Astrocyte of the hippocampus (primary cell): Measurements from ENCODE around the gene FUT9.
"Not testable (repeated sequence)": the region's sequence is repeated elsewhere in the genome, so short reads cannot be mapped to it uniquely, and the experiment has no call there.

Source experiments
- DNase-seq: peaks from one replicate; pipeline ENCODE4 v3.0.0; 2011; ENCODE audit warnings: low read depth, low spot score

Gene FUT9

DNA sequence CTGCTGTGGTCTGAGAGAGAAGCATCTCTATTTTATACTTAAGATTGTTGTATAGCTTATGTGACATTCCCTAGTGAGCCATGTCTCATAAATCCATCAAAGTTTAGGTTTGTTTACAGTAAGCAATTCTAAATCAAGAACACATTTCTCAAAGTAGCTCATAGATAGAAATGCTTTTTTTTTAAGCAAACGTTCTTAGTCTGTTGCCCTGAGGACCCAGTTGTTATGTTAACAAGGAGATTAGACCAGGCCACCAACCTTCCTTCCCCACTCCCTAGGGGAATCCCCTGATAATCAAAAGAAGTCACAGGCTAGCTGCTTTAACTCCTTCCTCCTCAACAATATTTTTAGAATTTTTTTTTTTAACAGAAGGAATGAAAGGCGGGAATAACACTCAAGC, 169.0 kb downstream of the FUT9 start:
- no peak for DNase-seq

DNA sequence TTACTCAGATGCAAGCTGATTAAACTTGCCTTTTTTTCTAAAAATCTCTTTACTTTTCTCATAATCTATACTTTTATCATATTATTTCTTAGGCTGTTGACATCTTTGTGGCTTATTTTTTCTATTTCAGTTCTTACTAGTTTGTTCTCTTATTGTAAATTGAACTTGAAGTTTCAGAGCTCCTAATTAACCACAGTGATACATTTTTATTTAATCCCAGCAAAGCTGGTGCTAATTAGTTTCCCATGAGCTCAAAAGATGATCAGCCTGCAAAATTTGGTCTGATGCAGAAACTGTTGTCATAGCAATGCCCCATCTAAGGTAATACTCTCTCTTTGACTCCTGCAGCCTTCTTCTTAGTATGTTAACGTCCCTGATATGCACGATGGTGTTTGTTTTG, 170.3 kb downstream of the FUT9 start:
- DNase-seq: no peak

DNA sequence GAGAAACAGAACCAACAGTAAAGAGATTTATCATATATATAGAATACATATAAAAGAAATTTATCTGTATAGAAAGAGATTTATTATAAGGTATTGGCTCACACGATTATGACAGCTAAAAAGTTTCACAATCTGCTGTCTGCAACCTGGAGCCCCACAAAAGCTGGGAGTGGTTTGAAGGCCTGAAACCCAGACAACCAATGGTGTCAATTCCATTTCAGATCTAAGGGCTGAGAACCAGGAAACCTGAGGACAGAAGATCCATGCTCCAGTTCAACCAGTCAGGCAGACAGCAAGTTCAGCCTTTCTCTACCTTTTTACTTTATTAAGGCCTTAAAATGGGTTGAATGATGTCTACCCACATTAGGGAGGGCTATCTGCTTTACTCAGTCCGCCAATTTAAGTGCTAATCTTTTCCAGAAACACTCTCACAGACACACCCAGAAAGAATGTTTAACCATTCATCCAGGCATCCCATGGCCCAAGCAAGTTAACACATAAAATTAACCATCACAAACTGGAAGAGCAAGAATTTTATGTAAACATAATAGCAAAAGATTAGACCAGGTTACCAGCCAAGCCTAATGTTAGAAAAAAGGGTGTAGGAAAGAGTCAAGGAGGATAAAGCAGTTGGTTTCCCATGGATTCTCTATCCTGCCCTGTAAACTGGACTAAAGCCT, 170.9 kb downstream of the FUT9 start:
- DNase-seq: no peak

DNA sequence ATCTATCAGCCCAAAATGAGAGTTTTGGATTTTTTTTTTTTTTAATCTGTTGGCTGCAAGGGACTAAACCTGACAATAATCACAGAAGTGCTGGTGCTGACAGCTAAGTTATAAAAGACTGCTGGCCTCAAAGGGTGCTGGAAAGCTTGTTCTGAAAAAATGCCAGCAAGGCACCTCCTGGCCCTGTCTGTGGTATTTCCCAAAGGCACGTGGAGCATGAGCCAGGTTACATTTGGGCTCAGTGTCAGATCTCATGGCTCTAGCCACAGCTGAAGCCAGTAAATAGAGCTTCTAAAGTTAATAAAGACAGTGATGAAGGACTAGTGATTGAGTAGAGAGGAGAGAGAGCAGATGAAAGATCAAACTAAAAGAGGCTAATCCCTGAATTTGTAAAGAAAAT, 178.9 kb downstream of the FUT9 start:
- DNase-seq: peak; percentile 10

DNA sequence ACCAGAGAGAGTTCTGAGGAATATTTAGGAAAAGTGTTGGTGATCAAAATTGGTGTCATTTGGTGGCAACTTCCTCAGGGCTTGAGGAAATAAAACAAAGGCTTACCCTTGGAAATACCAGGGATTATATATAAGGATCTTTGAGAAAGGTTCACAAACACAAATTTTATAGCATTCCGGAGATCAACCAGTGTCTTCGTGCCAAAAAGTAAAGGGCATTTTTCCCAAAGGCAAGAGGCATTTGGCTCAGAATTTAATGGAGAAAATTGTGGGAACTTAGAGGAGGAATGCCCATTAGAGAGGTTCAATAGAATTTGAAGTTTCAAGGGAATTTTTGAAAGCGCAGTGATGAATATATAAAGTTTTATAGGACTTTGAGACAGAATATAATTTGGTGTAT, 179.5 kb downstream of the FUT9 start:
- no peak for DNase-seq

DNA sequence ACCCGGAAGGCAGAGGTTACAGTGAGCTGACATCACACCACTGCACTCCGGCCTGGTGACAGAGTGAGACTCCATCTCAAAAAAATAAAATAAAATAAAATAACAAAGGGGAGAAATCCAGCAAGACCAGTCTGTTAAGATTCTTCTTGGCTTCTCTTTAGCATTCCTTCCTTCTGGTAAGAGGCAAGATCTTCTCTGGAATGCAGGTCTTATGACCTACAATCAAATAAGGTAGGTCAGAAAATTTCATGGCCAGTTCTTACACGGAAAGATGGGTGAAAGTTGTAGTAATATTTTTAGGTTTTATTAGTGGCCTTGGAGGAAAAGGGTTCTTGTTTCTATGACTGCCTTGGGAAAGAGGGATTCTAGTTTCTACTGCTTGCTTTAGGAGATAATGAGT, 180.9 kb downstream of the FUT9 start:
- DNase-seq: no peak

DNA sequence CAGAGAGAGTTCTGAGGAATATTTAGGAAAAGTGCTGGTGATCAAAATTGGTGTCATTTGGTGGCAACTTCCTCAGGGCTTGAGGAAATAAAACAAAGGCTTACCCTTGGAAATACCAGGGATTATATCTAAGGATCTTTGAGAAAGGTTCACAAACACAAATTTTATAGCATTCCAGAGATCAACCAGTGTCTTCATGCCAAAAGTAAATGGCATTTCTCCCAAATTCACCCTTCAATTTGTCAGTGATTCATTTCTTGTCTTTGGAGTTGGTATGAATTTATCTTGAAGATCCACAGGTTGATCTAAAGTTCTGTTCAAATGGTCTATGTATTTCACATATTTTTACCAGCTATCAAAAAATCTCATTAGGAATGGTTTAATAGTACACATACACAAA, 181.5 kb downstream of the FUT9 start:
- no peak for DNase-seq

DNA sequence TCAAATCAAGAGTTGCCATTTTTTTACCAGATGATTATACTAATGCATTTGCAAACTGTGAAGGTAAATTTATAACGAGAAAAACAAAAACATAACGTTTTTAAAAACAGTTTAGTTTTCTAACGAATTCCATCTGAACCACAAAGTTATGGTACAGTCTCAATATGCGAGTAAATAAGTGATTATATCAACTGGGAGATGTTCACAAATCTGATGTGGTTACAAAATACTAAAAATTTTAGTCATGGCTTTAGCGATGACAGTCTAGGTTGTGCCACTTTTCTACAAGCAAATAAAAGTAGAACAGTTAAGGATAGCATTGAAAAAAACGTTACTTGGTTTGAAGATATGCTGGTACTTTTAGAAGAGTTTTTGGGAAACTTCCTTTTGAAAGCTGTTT, 186.8 kb downstream of the FUT9 start:
- no peak for DNase-seq

DNA sequence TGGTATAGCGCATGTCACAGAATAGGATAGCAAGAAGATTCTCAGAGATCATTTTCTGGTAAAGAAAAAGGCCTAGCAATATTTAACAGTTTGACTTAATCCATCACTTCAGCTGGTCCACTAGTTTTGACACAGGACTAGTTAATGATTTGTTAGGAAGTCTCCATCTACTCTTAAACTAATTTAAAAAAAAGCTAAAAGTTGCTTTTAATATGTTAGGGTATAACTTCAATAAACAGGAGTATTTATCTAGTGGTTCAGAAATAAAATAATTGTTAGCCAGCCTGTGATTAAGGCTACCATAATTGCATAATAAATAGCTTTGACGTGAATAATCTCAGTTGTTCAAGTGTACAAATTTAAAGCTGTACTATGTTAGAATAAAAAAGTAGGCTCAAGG, 195.6 kb downstream of the FUT9 start:
- DNase-seq: no peak

DNA sequence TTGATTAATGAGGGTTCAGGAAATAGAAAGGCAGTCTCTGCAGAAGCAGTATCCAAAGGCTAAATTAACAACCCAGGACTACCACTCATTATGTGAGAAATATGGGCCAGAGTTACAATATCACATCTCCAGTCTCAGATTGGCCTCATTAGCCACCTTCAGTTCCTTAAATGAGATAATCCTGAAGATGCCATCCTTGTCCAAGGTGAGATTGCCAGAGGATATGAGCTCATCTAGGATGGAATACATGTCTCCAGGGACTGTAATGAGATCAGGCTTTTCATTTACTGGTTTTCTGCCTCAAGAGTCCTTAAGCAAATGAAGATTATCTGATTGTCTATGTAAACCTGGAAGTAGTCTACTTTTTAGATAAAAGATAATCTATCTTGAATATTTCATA, 196.3 kb downstream of the FUT9 start:
- no peak for DNase-seq

DNA sequence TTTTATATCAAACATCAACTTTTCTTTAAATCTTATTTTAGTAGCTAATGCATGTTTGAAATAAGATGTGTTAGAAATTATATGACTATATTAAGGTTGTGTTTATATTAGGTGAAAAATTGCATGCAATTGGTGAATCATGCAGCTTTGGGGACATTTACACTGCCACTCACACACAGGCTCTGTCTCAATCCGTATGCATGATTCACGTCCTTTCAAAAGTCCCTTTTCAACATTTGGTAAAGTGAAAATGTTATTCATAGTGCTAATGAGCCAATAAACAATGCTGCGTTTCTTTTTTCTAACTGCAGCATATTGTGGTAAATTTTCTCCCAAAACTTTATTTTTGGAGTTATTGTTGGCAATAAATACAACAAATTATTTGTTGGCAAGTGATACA, 198.0 kb downstream of the FUT9 start:
- peak; percentile 36 for DNase-seq

DNA sequence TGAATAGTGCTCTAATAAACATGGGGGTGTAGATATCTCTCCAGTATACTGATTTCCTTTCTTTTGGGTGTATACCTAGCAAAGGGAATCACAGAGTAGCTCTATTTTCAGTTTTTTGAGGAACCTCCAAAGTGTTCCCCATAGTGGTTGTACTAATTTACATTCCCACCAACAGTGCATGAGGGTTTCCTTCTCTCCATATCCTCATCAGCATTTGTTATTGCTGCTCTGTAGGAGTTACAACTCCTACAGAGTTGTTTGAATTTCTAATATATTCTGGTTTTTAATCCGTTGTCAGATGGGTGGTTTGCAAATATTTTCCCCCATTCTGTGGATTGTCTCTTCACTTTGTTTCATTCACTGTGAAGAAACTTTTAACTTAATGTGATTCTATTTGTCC, 207.9 kb downstream of the FUT9 start:
- DNase-seq: no peak

DNA sequence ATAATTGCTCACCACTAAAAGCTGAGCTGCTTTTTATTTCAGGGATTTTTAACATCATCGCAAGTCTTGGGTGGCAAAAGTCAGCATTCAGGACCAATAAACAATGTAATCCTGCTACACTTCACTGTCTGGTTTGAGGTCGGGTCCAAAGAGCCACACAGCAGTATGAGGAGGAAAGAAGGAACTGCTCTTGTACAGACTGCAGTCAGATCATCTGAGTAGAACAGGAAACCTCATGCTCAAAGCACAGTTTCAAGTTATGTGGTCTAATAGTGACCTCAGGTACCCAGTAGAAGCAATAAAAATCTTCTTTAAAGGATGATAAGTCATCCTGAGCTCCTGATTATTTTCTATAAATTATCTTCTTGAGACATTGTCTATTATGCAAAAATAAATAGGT, 211.4 kb downstream of the FUT9 start:
- no peak for DNase-seq

DNA sequence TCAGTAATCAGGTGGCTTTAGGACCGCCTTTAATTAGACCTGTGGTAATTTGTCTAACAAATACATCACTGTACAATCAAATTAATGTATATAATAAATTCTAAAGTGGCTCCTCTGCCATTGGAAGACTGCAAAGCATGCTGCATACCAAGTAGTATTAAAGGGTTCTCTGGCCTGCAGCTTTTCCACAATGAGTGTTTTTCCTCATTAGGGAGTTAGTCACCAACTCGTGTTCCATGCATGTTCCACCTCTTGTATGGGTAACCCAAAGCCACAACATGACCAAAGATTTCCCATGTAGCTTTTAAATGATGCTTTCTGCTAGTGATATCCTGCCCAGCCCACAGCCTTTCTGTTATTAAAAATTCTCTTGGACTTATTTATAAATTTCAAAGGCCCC, 218.7 kb downstream of the FUT9 start:
- peak; percentile 69 for DNase-seq

DNA sequence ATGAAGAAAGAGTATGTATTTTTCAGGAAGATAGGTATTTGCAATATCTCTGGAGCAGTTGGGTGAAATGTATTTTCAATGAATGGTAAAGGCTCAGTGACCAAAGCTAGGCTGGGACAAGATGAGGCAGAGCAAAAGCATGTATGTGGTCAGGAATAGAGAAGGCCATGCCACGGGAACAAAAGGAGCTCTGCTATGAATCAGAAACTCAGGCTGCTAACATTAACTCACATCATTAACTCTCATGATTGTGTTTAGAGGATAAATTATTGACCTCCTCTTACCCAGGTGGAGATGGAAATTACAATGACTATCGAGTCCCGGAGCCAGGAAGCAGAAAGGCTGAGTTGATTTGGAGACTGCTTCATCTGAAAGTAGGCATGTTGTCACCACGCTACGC, 220.2 kb downstream of the FUT9 start:
- DNase-seq: peak; percentile 93

DNA sequence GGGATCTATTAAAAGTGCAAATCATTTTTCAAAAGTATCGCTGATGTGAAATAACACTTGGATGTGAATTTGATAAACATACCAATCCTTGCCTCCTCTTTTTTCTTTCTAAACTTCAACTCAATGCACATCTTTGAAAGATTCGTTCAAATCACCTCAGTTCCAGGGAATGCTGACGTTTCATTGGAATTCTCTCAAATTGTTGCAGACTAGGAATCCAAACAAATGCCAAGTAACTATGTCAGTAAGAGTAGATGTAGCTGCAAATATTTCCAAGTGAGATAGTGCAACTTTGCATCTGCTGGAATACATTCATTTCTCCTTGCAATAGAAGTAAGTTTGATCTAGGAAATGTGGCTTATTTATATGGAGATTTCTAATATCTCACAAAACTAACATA, 220.7 kb downstream of the FUT9 start:
- DNase-seq: peak; percentile 83

DNA sequence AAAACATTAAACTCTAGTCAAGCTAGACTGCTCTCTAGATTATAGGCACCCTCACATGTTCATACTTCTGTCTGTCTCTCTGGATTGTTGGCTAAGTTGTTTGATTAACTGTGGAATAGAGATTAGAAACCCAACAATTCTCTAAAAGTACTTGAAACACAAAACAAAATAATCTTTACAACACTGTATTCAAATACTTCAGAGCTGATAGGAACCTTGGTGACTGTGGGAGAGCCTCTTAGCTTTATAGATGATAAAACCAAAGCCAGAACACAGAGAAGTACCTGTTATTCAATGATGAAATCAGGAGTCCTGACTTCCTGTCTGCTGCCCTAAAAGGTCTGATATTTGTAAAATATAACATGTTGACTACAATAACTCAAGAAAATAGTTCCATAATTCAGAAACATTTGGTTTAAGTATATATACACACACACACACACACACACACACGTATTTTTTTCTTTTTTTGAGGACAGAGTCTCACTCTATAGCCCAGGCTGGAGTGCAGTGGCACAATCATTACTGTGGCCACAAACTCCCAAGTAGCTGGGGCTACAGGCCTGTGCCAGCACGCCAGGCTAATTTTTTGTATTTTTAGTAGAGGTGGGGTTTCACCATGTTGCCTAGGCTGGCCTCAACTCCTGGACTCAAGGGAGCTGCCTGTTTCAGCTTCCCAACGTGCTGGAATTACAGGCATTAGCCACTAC, 222.0 kb downstream of the FUT9 start:
- DNase-seq: no peak

DNA sequence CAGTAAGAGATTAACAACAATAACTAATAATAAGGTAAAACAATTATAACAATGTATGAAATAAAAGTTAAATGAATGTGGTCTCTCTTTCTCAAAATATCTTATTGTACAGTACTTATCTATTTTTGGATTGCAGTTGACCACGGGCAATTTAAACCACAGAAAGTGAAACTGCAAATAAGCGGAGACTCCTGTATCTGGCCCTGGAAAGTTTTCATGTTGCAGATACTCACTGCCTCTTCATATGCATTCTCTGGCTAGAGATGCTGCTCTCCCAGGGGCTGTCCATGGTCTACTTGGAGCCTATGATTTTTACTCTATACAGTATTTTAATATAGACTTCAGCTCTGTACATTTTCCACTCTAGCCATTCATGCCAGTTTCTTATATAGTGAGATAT, 230.8 kb downstream of the FUT9 start:
- peak; percentile 13 for DNase-seq

DNA sequence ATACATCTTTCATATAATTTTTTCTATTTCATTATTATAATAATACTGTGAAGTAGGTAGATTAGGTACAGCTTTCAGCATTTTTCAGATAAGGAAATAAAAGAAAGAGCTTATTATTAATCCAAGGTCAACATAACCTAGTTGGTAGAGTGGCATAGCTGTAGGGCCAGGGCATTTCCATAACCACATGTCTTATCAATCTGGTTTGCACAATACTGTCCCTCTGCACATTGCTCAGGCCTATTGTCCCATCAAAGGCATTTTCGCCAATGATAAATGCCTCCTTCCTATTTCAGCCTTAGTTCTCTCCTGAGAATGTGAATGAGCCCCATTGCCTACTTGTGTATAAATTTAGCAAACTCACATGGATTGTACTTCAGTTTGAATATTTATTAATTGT, 234.0 kb downstream of the FUT9 start:
- no peak for DNase-seq

DNA sequence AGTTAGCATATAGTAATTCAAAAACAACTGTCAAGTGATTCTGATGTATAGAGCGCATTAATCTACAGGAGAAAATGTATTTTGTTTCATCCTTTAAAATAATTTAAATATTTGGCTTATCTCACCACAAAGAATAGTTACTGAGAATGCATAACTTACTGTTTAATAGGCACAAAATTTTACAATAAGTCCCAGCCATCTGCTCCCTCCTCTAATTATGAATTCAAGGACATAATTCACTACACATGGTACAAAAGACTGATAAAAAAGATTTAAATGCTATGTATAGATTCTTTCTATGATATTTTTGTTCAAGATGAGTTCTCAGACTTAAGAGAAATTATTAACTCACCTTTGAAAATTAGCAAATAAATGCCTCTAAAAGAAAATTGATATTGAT, 242.0 kb downstream of the FUT9 start:
- no peak for DNase-seq

DNA sequence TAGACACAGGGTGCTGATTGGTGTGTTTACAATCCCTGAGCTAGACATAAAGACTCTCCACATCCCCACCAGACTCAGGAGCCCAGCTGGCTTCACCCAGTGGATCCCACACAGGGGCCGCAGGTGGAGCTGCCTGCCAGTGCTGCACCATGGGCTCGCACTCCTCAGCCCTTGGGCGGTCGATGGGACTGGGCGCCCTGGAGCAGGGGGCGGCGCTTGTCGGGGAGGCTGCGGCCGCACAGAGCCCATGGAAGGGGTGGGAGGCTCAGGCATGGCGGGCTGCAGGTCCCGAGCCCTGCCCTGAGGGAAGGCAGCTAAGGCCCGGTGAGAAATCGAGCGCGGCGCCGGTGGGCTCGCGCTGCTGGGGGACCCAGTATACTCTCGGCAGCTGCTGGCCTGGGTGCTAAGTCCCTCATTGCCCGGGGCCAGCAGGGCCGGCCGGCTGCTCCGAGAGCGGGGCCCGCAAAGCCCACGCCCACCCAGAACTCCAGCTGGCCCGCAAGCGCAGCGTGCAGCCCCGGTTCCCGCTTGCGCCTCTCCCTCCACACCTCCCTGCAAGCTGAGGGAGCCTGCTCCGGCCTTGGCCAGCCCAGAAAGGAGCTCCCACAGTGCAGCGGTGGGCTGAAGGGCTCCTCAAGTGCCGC, 245.1 kb downstream of the FUT9 start:
- not testable (repeated sequence) for DNase-seq
